MG63 (cell line): ENCODE results near the gene SHLD1. TPM values are rescaled to one million over a fixed set of nuclear protein-coding genes. Genes with fewer than 3 reads are reported as not detected.
"Not testable (repeated sequence)": the region's sequence is repeated elsewhere in the genome, so short reads cannot be mapped to it uniquely, and the experiment has no call there.

ENCODE experiments used
- DNase-seq: peaks from one replicate; pipeline ENCODE4 v3.0.0-alpha.2; 2020
- H3K27me3 ChIP-seq: fragments of 250-450 bp; sonication (Bioruptor Pico); 2 replicates; pipeline ENCODE4 v1.5.1; 2020; ENCODE audit warnings: mild to moderate bottlenecking, moderate library complexity
- H3K36me3 ChIP-seq: fragments of 250-450 bp; sonication (Bioruptor Pico); 2 replicates; pipeline ENCODE4 v1.5.1; 2020; ENCODE audit warnings: mild to moderate bottlenecking, moderate library complexity
- H3K4me3 ChIP-seq: fragments of 250-450 bp; sonication (Bioruptor Pico); 2 replicates; pipeline ENCODE4 v1.5.1; 2020; ENCODE audit warnings: mild to moderate bottlenecking, moderate library complexity
- H3K9me3 ChIP-seq: fragments of 250-450 bp; sonication (Bioruptor Pico); 2 replicates; pipeline ENCODE4 v1.5.1; 2020; ENCODE audit warnings: mild to moderate bottlenecking, moderate library complexity
- total RNA-seq: library from RNA; depleted of rRNA; stranded (reverse); fragments of >200 nt; shearing (Covaris generic); gene quantifications from 2 replicates; pipeline ENCODE4 v1.2.3, GENCODE V29; 2014; ENCODE audit warnings: low replicate concordance

SHLD1 gene
- total RNA-seq, 1 experiment from 2014 or later: 6.4 TPM

DNA sequence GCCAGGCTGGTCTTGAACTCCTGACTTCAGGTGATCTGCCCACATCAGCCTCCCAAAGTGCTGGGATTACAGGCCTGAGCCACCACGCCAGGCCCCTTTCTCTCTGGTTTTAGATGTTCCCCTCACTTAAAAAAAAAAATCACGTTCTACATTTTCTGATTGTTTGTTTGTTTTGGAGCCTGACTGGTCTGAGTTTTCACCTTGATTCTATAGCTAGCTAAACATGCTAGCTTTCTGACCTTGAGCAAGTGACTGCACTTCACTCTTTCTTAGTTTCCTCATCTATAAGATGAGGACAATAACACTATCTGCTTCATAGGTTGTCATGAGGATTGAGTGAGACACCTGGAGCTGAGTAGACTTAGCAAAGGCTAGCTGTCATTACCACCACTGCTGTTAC is 43.7 kb downstream of the SHLD1 start:
- Histone ChIP-seq H3K36me3 (no peaks in the 10 kb centered on the region), H3K27me3 (no peaks in the 10 kb centered on the region), H3K9me3 (no peaks in the 10 kb centered on the region), H3K4me3 (no peak overlapping the region)
- DNase-seq: no peak

DNA sequence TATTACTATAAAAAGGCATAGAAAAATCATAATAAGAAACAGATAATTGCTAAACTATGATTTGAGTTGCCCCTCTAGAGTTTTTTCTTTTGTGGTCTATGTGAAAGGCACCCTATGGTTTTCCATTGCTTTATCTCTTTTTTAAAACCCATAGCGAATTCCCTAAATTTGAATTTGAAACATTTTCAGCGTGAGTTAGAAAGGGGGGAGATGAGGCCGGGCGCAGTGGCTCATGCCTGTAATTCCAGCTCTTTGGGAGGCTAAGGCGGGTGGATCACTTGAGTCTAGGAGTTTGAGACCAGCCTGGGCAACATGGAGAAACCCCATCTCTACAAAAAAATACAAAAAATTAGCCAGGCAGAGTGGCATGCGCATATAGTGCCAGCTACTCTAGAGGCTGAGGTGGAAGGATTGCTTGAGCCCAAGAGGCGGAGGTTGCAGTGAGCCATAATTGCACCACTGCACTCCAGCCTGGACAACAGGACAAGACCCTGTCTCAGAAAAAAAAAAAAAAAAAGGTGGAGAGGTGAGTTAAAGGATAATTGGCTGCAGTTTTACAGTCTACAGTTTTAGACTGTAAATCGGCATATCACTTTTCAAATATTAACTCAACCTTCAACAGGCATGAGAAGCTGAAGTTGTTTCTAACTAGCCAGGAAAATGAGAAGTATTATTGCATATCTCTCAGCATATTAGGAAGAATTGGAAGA is 46.3 kb downstream of the SHLD1 start:
- no peaks in the 10 kb centered on the region for H3K27me3 ChIP-seq
- no peak overlapping the region for H3K4me3 ChIP-seq
- no peaks in the 10 kb centered on the region for H3K9me3 ChIP-seq
- no peak for DNase-seq
- H3K36me3 ChIP-seq: no peaks in the 10 kb centered on the region

DNA sequence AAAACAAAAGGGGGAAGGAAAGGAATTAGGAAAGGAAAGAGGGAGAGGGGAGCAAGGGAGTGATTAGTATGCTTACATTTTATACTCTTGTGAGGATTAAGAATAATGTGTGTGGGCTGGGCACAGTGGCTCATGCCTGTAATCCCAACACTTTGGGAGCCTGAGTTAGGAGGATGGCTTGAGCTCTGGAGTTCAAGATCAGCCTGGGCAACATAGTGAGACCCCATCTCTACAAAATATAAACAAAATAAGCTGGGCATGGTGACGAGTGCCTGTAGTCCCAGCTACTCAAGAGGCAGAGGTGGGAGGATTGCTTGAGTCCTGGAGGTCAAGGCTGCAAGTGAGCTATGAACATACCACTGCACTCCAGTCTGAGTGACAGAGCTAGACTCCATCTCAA is 47.0 kb downstream of the SHLD1 start:
- Histone ChIP-seq H3K36me3 (no peaks in the 10 kb centered on the region), H3K9me3 (no peaks in the 10 kb centered on the region), H3K4me3 (no peak overlapping the region), H3K27me3 (no peaks in the 10 kb centered on the region)
- no peak for DNase-seq

DNA sequence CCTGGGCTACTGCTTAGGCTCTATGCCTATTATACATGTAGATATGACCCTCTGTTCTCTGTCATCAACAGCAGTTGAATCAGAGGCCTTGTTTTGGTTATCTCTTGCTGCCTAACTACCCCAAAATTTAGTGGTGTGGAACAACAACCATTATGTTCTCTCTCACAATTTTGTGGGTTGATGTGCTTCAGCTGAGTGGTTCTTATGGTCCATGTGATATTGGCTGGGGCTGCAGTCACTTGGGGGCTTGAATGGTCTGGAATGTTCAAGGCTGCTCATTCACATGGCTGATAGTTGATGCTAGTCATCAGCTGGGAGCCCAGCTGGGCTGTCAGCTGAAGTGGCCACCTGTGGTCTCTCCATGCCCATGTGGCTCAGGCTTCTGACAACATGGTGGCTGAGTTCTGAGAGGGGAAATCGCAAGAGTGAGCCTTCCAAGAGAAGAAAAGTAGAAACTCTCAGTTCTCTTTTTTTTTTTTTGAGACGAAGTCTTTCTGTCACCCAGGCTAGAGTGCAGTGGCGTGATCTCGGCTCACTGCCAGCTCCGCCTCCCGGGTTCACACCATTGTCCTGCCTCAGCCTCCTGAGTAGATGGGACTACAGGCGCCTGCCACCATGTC is 47.8 kb downstream of the SHLD1 start:
- DNase-seq: no peak
- Histone ChIP-seq H3K36me3 (no peaks in the 10 kb centered on the region), H3K27me3 (no peaks in the 10 kb centered on the region), H3K9me3 (no peaks in the 10 kb centered on the region), H3K4me3 (no peak overlapping the region)

DNA sequence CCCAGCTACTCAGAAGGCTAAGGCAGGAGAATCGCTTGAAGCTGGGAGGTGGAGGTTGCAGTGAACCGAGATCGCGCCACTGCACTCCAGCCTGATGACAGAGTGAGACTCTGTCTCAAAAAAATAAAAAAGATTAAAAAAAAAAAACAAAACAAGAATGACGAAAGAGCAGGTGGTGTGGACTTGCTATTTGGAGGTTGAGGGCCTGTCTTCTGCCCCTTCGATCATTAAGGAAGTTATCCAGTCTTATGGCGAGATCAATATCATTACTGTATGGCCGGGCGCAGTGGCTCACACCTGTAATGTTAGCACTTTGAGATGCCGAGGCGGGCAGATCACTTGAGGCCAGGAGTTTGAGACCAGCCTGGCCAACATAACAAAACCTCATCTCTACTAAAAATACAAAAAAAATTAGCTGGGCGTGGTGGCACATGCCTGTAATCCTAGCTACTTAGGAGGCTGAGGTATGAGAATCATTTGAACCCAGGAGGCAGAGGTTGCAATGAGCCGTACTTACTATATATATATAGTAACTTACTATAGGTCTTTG is 53.6 kb downstream of the SHLD1 start:
- DNase-seq, H3K4me3 ChIP-seq, H3K27me3 ChIP-seq, H3K9me3 ChIP-seq, H3K36me3 ChIP-seq: not testable (repeated sequence)

DNA sequence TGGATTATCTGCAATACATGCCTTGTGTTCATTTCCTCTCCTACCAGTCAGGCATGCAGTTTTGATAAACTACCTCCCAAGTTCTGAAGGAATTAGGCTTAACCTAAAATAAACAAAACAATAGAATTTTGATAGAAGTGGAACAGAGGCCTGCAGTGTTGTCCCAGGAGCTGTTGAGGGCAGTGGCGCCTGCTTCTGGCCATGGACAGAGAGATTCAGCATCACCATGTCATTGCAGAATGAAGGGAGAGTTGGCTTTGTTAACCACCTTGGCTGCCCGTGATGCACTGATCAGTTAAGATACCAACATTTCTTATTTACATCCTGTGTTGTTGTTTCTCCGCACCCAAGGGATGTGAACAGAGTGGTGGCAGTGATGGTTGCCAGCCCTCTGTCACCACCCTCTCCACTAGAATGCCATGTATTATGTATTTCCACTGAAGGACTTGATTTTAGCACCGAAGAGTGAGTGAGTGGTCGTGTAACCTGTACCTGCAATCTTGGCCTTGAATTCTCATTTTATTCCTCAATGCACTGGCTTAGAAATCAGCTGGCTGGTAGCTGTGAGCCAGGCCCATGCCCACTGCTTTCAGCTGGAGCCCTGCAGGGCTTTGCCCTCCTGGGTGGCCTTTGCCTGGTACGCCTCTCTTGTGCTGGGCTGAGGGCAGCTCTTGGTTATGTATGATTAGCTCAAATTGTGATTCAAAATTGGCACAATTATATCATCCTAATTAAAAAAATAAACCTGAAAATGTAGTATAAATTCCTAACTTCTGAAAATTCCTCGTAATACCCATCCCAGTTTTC is 56.5 kb downstream of the SHLD1 start:
- no peaks in the 10 kb centered on the region for H3K27me3 ChIP-seq
- DNase-seq: no peak
- no peaks in the 10 kb centered on the region for H3K9me3 ChIP-seq
- H3K4me3 ChIP-seq: no peak overlapping the region
- H3K36me3 ChIP-seq: no peaks in the 10 kb centered on the region

DNA sequence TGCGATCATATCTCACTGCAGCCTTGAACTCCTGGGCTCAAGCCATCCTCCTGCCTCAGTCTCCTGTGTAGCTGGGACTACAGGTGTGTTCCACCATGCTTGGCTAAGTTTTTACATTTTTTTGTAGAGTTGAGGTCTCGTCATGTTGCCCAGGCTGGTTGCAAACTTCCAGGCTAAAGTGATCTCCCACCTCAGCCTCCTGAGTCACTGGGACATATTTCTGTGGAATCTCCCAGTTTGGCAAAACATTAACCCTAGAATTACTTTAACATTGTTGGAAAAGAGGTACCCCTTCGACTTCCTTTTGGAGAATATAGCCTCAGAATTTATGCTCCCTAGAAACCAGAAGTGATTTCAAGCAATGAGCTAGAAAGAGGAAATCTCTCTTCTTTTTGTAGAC is 57.2 kb downstream of the SHLD1 start:
- no peak for DNase-seq
- Histone ChIP-seq H3K27me3 (no peaks in the 10 kb centered on the region), H3K9me3 (no peaks in the 10 kb centered on the region), H3K36me3 (no peaks in the 10 kb centered on the region), H3K4me3 (no peak overlapping the region)

DNA sequence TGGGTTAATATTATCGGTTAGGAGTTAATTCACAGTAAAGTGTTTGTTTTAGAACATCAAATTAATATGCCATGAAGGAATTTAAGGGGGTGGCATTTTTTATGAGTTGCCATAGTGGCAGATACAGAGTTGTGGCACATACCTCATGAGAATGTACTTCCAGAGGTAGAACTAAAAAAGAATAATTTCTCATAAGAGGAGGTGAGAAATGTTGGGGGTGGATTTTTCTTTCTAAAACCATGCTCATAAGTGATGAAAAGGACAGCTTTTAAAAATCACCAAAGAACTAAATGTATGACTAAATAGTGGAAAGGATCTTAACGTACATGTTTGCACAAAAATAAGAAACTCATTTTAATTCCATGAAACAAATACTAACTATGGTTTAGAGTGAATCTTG is 58.7 kb downstream of the SHLD1 start:
- Histone ChIP-seq H3K4me3 (no peak overlapping the region), H3K27me3 (no peaks in the 10 kb centered on the region), H3K36me3 (no peaks in the 10 kb centered on the region), H3K9me3 (no peaks in the 10 kb centered on the region)
- no peak for DNase-seq

DNA sequence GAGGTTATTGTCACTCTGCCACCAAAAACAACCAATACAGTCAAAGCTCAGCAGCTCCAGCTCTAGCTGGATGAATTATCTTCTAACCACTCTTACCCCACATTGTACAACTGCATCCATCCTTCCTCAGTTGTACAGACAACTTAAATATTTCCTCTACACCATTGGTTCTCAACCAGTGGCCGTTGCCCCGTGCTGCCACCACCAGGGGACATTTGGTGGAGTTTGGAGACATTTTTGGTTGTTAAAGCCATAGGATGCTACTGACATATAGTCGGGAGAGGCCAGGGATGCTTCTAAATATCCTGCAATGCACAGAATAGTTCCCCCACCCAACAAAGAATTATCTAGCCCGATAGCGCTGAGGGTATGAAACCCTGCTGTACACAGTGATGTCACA is 59.3 kb downstream of the SHLD1 start:
- no peaks in the 10 kb centered on the region for H3K36me3 ChIP-seq

DNA sequence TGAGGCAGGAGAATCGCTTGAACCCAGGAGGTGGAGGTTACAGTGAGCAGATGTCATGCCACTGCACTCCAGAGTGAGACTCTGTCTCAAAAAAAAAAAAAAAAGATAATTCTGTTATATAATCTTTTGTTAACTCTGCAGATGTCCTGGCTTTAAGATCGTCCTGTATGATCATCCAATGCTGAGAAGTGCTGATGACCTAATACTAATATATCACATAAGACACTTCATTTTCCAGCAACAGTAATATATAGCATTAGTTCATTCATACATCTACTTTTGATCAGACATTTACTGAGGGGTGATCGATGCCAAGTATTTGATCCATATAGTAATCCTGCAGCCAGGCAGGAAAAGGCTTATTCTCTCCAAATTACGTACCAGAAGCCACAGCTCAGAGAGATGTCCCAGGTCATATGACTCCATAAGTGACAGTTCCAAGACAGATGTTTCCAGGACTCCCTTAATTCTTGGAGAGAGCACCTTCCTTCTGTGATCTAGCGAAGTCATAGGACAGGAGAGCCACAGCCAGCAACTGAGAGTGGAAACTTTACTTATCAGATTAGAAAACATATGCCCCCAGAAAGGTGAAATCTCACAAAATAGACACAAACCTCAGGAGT is 60.7 kb downstream of the SHLD1 start:
- Histone ChIP-seq H3K36me3 (no peaks in the 10 kb centered on the region), H3K9me3 (no peaks in the 10 kb centered on the region), H3K4me3 (no peak overlapping the region), H3K27me3 (no peaks in the 10 kb centered on the region)
- DNase-seq: no peak

More for the DNA sequence above, 59.3 kb downstream of the SHLD1 start:
- no peak for DNase-seq
- Histone ChIP-seq H3K9me3 (no peaks in the 10 kb centered on the region), H3K27me3 (no peaks in the 10 kb centered on the region), H3K4me3 (no peak overlapping the region)

DNA sequence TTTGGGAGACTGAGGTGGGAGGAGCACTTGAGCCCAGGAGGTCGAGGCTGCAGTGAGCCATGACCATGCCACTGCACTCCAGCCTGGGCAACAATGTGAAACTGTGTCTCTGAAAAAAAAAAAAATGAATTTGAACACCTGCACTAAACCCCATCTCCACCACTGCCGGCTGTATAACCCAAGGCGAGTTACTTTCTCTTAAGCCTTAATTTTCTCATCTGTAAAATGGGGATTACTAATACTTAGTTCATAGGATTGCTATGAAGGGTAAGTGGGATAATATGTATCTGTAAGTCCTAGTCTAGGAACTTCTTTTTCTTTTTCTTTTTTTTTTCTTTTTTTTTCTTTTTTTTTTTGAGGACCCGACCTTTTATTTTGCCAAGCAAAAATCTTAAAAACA is 61.5 kb downstream of the SHLD1 start:
- H3K27me3 ChIP-seq: no peaks in the 10 kb centered on the region
- DNase-seq: no peak

DNA sequence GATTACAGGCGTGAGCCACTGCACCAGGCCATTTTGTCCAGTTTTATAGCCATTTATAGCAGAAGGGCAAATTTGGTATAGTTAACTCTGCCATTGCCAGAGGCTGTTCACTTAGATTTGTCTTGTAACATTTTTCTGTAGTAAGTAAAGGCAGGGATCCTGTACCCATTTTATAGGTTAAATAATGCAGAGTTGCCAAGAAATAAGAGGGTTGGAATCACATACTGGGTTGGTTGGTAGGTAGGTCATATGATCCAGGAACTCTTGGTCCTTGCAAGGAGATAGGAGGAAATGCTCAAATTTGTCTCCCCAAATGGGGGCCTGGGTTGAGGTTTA is 68.1 kb downstream of the SHLD1 start:
- Histone ChIP-seq H3K9me3 (no peaks in the 10 kb centered on the region), H3K36me3 (no peaks in the 10 kb centered on the region), H3K27me3 (no peaks in the 10 kb centered on the region), H3K4me3 (no peak overlapping the region)
- no peak for DNase-seq

More for the DNA sequence above, 61.5 kb downstream of the SHLD1 start:
- H3K9me3 ChIP-seq: no peaks in the 10 kb centered on the region
- H3K4me3 ChIP-seq: no peak overlapping the region
- no peaks in the 10 kb centered on the region for H3K36me3 ChIP-seq

DNA sequence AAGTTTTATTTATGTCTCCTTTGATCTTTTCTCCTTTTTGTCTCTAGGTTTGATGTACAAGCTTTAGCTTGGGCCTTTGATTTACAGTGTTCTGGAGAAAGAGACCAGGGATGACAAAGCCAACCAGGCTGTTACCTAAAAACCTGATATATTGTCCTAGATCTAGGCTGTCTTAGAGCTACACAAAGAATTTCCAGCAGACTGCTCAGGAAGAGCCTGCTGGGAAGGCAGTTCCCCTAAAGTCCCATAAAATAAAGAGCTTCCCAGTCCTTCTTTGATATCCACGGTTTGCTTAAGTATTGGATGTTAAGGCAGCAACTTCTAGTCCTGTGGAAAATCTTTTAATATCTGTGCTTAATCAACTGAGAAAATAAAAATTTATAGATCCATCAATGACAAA is 70.5 kb downstream of the SHLD1 start:
- DNase-seq: no peak
- H3K4me3 ChIP-seq: no peak overlapping the region
- no peaks in the 10 kb centered on the region for H3K9me3 ChIP-seq
- H3K27me3 ChIP-seq: no peaks in the 10 kb centered on the region
- H3K36me3 ChIP-seq: no peaks in the 10 kb centered on the region

DNA sequence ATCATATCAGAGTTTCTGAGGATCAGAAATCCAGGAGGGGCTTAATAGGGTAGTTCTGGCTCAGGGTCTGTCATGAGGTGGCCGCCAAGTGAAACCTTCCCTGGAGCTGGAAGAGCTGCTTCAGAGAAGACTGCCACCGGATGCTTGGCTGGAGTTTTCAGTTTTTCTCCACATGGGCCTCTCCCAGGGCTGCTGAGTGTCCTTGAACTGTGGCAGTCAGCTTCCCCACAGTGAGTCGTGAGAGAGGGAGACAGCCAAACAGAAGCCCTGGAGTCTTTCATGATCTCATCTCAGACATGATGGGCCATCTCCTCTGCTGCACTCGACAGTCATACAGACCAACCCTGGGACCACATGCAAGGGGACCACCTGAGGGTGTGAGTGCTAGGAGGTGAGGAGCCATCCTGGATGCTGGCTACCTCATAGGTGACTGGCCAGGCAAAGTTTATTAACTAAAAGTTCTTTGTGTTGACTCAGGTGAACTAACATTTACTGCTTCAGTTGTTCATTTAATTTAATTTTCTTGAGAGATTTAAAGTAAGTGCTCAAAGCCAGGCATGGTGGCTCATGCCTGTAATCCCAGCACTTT is 71.5 kb downstream of the SHLD1 start:
- no peak for DNase-seq
- Histone ChIP-seq H3K27me3 (no peaks in the 10 kb centered on the region), H3K4me3 (no peak overlapping the region), H3K9me3 (no peaks in the 10 kb centered on the region), H3K36me3 (no peaks in the 10 kb centered on the region)

DNA sequence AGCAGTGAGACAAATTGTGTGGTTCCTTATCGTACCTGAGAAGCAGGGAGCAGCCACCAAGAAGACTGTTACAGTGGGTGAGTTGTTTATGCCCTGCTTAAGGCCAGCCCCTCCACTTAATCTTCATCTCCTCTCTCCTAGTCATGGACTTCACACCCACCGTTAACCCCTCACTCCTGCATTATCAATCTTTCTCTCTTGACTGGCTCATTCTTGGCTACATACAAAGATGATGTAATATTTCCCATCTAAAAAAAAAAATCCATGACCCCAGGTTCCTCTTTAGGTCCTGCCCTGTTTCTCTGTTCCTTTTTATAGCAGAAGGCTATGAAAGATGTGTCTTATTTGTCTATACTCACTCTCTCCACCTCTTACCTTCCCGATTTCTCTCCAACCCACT is 72.4 kb downstream of the SHLD1 start:
- no peaks in the 10 kb centered on the region for H3K9me3 ChIP-seq
- no peak for DNase-seq

DNA sequence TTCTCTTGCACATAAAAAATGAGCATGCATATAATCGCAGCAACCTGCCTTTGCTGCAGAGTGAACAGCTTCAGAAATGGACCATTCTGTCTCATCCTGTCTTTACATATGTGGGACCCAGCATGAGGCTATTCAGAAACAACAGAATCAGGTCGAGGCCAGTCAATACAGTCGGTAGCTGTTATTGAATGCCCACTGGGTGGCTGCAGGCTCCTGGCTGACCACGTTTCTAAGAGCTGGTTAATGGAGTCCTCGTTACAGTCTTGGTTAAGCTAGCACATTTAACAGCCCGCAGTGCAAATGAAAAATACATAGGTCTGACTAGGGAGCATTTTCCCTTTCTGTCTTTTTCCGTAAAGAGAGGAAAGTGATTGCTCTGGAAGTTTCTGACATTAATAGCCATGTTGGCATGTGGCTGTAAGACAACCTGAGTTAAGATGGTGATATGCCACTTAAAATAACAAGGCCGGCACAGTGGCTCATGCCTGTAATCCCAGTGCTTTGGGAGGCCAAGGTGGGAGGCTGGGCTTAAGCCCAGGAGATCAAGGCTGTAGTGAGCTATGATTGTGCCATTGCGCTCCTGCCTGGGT is 75.0 kb downstream of the SHLD1 start:
- no peak overlapping the region for H3K4me3 ChIP-seq
- H3K36me3 ChIP-seq: no peaks in the 10 kb centered on the region
- no peak for DNase-seq
- no peaks in the 10 kb centered on the region for H3K27me3 ChIP-seq
- H3K9me3 ChIP-seq: no peaks in the 10 kb centered on the region

More for the DNA sequence above, 72.4 kb downstream of the SHLD1 start:
- no peaks in the 10 kb centered on the region for H3K36me3 ChIP-seq
- no peaks in the 10 kb centered on the region for H3K27me3 ChIP-seq
- H3K4me3 ChIP-seq: no peak overlapping the region
